HEK293T (cell line): ENCODE measurements around the gene ELMO3.

ENCODE experiments used
- ARNT ChIP-seq: fragments of 450-650 bp; IDR thresholded peaks from 2 replicates; pipeline ENCODE4 v1.6.1; 2017; ENCODE audit warnings: mild to moderate bottlenecking
- BHLHE40 ChIP-seq: fragments of 450-650 bp; IDR thresholded peaks from 2 replicates; pipeline ENCODE4 v1.6.1; 2016; ENCODE audit warnings: mild to moderate bottlenecking, moderate library complexity, borderline replicate concordance
- CTBP1 ChIP-seq: fragments of 450-650 bp; IDR thresholded peaks from 2 replicates; pipeline ENCODE4 v1.6.1; 2016; ENCODE audit warnings: borderline replicate concordance
- FOXA1 ChIP-seq: fragments of 450-650 bp; IDR thresholded peaks from 2 replicates; pipeline ENCODE4 v1.6.1; 2016; ENCODE audit warnings: mild to moderate bottlenecking
- FOXK2 ChIP-seq: fragments of 450-650 bp; IDR thresholded peaks from 2 replicates; pipeline ENCODE4 v1.6.1; 2016; ENCODE audit warnings: mild to moderate bottlenecking
- FOXM1 ChIP-seq: fragments of 450-650 bp; IDR thresholded peaks from 2 replicates; pipeline ENCODE4 v1.6.1; 2017; ENCODE audit warnings: mild to moderate bottlenecking, borderline replicate concordance
- HDGF ChIP-seq: fragments of 450-650 bp; IDR thresholded peaks from 2 replicates; pipeline ENCODE4 v1.6.1; 2017; ENCODE audit warnings: antibody characterized with exemption, borderline replicate concordance
- LEF1 ChIP-seq: fragments of 450-650 bp; IDR thresholded peaks from 2 replicates; pipeline ENCODE4 v1.6.1; 2017; ENCODE audit warnings: mild to moderate bottlenecking, borderline replicate concordance
- NFRKB ChIP-seq: fragments of 450-650 bp; IDR thresholded peaks from 2 replicates; pipeline ENCODE4 v1.6.1; 2016; ENCODE audit warnings: mild to moderate bottlenecking, moderate library complexity
- SP1 ChIP-seq: fragments of 450-650 bp; IDR thresholded peaks from 2 replicates; pipeline ENCODE4 v1.6.1; 2017
- SUZ12 ChIP-seq: fragments of 450-650 bp; IDR thresholded peaks from 2 replicates; pipeline ENCODE4 v1.6.1; 2016; ENCODE audit warnings: mild to moderate bottlenecking
- TARDBP ChIP-seq: fragments of 450-650 bp; IDR thresholded peaks from 2 replicates; pipeline ENCODE4 v1.6.1; 2016
- TF ChIP-seq, protein P1 (sequence below): fragments of 450-650 bp; IDR thresholded peaks from 2 replicates; pipeline ENCODE4 v1.6.1; 2016

DNA sequence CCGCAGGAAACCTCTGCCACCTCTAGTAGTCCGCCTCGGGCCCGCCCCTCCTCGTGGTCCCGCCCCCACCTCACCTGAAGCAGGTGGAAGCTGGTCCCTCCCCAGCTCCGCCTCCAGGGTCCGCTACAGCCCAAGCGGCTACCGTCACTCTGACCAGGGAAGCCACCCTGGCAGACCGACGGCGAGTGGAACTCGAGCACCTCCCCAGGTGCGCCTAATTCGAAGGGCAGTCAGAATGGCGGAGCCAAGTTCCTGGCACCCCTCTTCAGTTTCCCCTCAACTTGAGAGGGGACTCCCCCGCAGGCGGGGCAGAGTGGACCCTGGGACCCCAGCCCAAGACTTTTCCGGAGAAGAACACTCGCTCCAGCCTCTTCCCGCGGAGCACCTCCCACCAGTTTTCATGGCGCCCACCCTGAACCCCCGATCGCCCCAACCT is 47.8 kb downstream of the ELMO3 start:
- TF ChIP-seq, protein P1, sequence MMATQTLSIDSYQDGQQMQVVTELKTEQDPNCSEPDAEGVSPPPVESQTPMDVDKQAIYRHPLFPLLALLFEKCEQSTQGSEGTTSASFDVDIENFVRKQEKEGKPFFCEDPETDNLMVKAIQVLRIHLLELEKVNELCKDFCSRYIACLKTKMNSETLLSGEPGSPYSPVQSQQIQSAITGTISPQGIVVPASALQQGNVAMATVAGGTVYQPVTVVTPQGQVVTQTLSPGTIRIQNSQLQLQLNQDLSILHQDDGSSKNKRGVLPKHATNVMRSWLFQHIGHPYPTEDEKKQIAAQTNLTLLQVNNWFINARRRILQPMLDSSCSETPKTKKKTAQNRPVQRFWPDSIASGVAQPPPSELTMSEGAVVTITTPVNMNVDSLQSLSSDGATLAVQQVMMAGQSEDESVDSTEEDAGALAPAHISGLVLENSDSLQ = no peak
- TF ChIP-seq BHLHE40 (no peak), FOXM1 (no peak), SP1 (no peak), FOXA1 (no peak), HDGF (no peak), FOXK2 (no peak), ARNT (no peak), SUZ12 (no peak), TARDBP (no peak), LEF1 (no peak), CTBP1 (no peak), NFRKB (no peak)
